Endothelial cell of umbilical vein (primary cell): ENCODE measurements around the gene CHST8. TPM values are rescaled to one million over a fixed set of nuclear protein-coding genes. Genes with fewer than 3 reads are reported as not detected.

Experiments
- BruUV-seq: library from RNA; stranded (reverse); fragments of 400-500 nt; replicated peaks from 2 replicates; lab custom pipeline; 2021; lab: Mats Ljungman, UMichigan
- CTCF ChIA-PET: fragments of 300-600, 350-600 bp; sonication (Branson Sonifier 250); formaldehyde crosslinking; loops from one replicate; lab custom pipeline; 2021; ENCODE audit warnings: antibody characterized with exemption, inconsistent platforms; lab: Charles Lee
- POLR2A ChIA-PET: fragments of 300-600, 350-600 bp; sonication (Branson Sonifier 250); formaldehyde crosslinking; loops from one replicate; lab custom pipeline; 2021; ENCODE audit warnings: antibody characterized with exemption, inconsistent platforms; lab: Charles Lee
- DNase-seq: peaks from one replicate; pipeline ENCODE4 v3.0.0-alpha.2; 2011; ENCODE audit warnings: low read depth, low spot score
- FAIRE-seq: peaks from 2 replicates; lab custom pipeline; 2011; peaks lifted over from hg19 to GRCh38; lab: Jason Lieb, UNC
- H2AFZ ChIP-seq: 2 replicates; pipeline ENCODE4 v1.6.0; 2012; ENCODE audit warnings: low read depth, low read length, control low read depth, inconsistent platforms
- H3K27ac ChIP-seq: 2 replicates; pipeline ENCODE4 v1.5.1; 2011; ENCODE audit warnings: low read depth, mild to moderate bottlenecking, control low read depth, low read length, moderate library complexity; ENCODE audit not compliant: insufficient read depth
- H3K27me3 ChIP-seq, 2 experiments: 2 replicates each; pipeline versions ENCODE4 v1.6.0 to v1.6.1; 2011; ENCODE audit warnings: low read length in 2 of 2, mixed read lengths in 1 of 2; ENCODE audit not compliant: control insufficient read depth in 2 of 2, insufficient read depth in 2 of 2
- H3K36me3 ChIP-seq, 2 experiments: 2 replicates in 1 of 2; 3 replicates in 1 of 2; pipeline ENCODE4 v1.5.1; 2011; ENCODE audit warnings: low read length in 2 of 2, mild to moderate bottlenecking in 1 of 2, moderate library complexity in 1 of 2; ENCODE audit not compliant: control insufficient read depth in 2 of 2, insufficient read depth in 2 of 2; ENCODE audit errors: extremely low read depth in 1 of 2
- H3K4me1 ChIP-seq: 3 replicates; pipeline ENCODE4 v1.5.1; 2011; ENCODE audit warnings: mild to moderate bottlenecking, low read length; ENCODE audit not compliant: control insufficient read depth, insufficient read depth; ENCODE audit errors: extremely low read depth
- H3K4me2 ChIP-seq: 2 replicates; pipeline ENCODE4 v1.6.1; 2011; ENCODE audit warnings: low read length, control low read depth, mixed read lengths; ENCODE audit not compliant: insufficient read depth
- H3K4me3 ChIP-seq, 3 experiments: fragments of 200-600 bp in 1 of 3; sonication (generic), shearing (Covaris generic) in 1 of 3; replicated peaks in 1 of 3; 2 replicates each; pipeline ENCODE4 v1.5.1; 2011 to 2016; ENCODE audit warnings: control low read depth in 3 of 3, low read length in 3 of 3, mild to moderate bottlenecking in 2 of 3, inconsistent platforms in 1 of 3, low read depth in 1 of 3, moderate library complexity in 1 of 3; ENCODE audit not compliant: insufficient read depth in 1 of 3
- H3K79me2 ChIP-seq: 2 replicates; pipeline ENCODE4 v1.6.0; 2012; ENCODE audit warnings: low read length, inconsistent platforms; ENCODE audit not compliant: control insufficient read depth, insufficient read depth
- H3K9ac ChIP-seq: replicated peaks from 2 replicates; pipeline ENCODE3; 2011; ENCODE audit warnings: low read length, control low read depth; ENCODE audit not compliant: insufficient read depth; ENCODE audit errors: extremely low read depth
- H3K9me1 ChIP-seq: replicated peaks from 3 replicates; pipeline ENCODE4 v1.6.0; 2011; ENCODE audit warnings: mild to moderate bottlenecking, low read length; ENCODE audit not compliant: control insufficient read depth, insufficient read depth; ENCODE audit errors: extremely low read depth
- H3K9me3 ChIP-seq: replicated peaks from 2 replicates; pipeline ENCODE4 v1.5.1; 2012; ENCODE audit warnings: low read length, inconsistent platforms; ENCODE audit not compliant: control insufficient read depth, insufficient read depth
- H4K20me1 ChIP-seq: replicated peaks from 2 replicates; pipeline ENCODE3; 2011; ENCODE audit warnings: mild to moderate bottlenecking, low read length; ENCODE audit not compliant: control insufficient read depth, insufficient read depth; ENCODE audit errors: extremely low read depth
- FOS ChIP-seq: IDR thresholded peaks from 2 replicates; pipeline ENCODE4 v1.6.1; 2011; ENCODE audit warnings: mild to moderate bottlenecking, low read length, moderate library complexity, borderline replicate concordance; ENCODE audit not compliant: insufficient read depth
- GATA2 ChIP-seq: IDR thresholded peaks from 2 replicates; pipeline ENCODE4 v1.7.0; 2011; ENCODE audit warnings: low read depth, mild to moderate bottlenecking, moderate library complexity, mixed read lengths, low read length; ENCODE audit not compliant: insufficient read length, insufficient read depth
- JUN ChIP-seq: IDR thresholded peaks from 2 replicates; pipeline ENCODE4 v1.6.1; 2011; ENCODE audit warnings: borderline replicate concordance, low read depth; ENCODE audit not compliant: insufficient read length, insufficient read depth
- MAX ChIP-seq: IDR thresholded peaks from 2 replicates; pipeline ENCODE4 v1.6.1; 2011; ENCODE audit not compliant: insufficient read depth, insufficient read length
- MYC ChIP-seq: IDR thresholded peaks from one replicate; pipeline ENCODE4 v1.6.1; 2011; ENCODE audit warnings: mild to moderate bottlenecking, low read depth, low read length
- POLR2AphosphoS5 ChIP-seq: IDR thresholded peaks from 2 replicates; pipeline ENCODE4 v1.6.1; 2012; ENCODE audit warnings: low read depth, mild to moderate bottlenecking, control low read depth, low read length, moderate library complexity; ENCODE audit not compliant: insufficient read depth
- dilution Hi-C: fragments of 300-500 bp; cut with MboI; formaldehyde crosslinking; loops from one replicate; pipeline ENCODE4 v1.15.0; 2019; ENCODE audit warnings: low sequenced_read_pairs; ENCODE audit not compliant: extremely low pct_ligation_motif_present
- intact Hi-C: fragments of 100-400 bp; cut with micrococcal nuclease; formaldehyde crosslinking; loops from one replicate; pipeline ENCODE4 v1.10.0; 2022
- polyA plus RNA-seq, 4 experiments: library from polyadenylated mRNA; depleted of rRNA in 3 of 4; stranded (reverse) in 3 of 4; unstranded in 1 of 4; fragments of >200 nt; gene quantifications; 2 replicates each; pipeline versions ENCODE4 v1.2.1 to v1.2.3, GENCODE V29; 2011 to 2012; ENCODE audit warnings: missing spikeins in 1 of 4
- total RNA-seq: library from RNA; stranded (reverse); gene quantifications from 2 replicates; pipeline ENCODE4 v1.2.3, GENCODE V29; 2021
- TF ChIP-seq, protein P1 (sequence below), 2 donors: IDR thresholded peaks; 1 replicate in 1 of 2; 2 replicates in 1 of 2; pipeline ENCODE4 v1.5.1; 2011; ENCODE audit warnings: low read length in 2 of 2, mild to moderate bottlenecking in 2 of 2, moderate library complexity in 2 of 2, control low read depth in 1 of 2, inconsistent platforms in 1 of 2, low read depth in 1 of 2; ENCODE audit not compliant: insufficient read depth in 1 of 2; ENCODE audit errors: extremely low read depth in 1 of 2

Gene CHST8
- total and polyA plus RNA-seq, 2 donors (not counting 3 experiments of a cell fraction or from before 2014, with no cell fraction given), result not detected

DNA sequence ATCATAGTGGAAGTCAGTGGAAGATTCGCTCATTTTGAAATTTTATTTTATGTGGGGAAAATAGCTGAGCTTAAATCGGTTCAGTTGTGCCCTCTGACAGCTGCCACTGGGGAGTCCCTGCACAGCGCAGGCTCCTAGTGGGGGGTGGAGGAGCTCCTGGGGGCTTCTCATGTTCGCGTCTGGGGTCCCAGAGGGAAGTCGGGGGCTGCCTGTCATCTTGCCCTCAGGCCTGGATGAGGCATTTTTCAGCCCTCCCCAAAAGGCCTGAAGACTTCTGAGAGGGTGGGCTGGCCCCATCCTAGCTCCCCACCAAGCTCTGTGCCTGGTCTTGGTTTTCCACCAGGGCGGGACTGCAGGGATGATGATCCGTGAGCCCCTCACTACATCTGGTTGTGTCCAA lies 82.1 kb downstream of the CHST8 start:
- H3K9ac ChIP-seq, result no peak overlapping the region
- dilution Hi-C loops (no loop called here), intact Hi-C loops (no loop called here)
- FAIRE-seq (no peak), DNase-seq (no peak)
- POLR2A ChIA-PET, result no interaction called here
- no peak overlapping the region for H2AFZ ChIP-seq
- H3K4me2 ChIP-seq, result no peak overlapping the region
- no peaks in the 10 kb centered on the region for H4K20me1 ChIP-seq
- TF ChIP-seq GATA2 (no peak), POLR2AphosphoS5 (no peak), FOS (no peak), MAX (no peak), MYC (no peak), JUN (no peak)
- TF ChIP-seq, protein P1, sequence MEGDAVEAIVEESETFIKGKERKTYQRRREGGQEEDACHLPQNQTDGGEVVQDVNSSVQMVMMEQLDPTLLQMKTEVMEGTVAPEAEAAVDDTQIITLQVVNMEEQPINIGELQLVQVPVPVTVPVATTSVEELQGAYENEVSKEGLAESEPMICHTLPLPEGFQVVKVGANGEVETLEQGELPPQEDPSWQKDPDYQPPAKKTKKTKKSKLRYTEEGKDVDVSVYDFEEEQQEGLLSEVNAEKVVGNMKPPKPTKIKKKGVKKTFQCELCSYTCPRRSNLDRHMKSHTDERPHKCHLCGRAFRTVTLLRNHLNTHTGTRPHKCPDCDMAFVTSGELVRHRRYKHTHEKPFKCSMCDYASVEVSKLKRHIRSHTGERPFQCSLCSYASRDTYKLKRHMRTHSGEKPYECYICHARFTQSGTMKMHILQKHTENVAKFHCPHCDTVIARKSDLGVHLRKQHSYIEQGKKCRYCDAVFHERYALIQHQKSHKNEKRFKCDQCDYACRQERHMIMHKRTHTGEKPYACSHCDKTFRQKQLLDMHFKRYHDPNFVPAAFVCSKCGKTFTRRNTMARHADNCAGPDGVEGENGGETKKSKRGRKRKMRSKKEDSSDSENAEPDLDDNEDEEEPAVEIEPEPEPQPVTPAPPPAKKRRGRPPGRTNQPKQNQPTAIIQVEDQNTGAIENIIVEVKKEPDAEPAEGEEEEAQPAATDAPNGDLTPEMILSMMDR (IDR thresholded peaks at IDR 0.05; ENCODE audit: extremely low read depth in 1 of 2, insufficient read depth in 1 of 2, low read depth in 1 of 2, low read length in 2 of 2), result no peak
- H3K9me1 ChIP-seq, result no peaks in the 10 kb centered on the region
- BruUV-seq, result no TSS peak
- CTCF ChIA-PET, result interaction anchor here (1.4 kb wide), 1 partner anchor 273 kb away, joined by 11 read pairs; no protein-coding TSS in a partner anchor
- H3K36me3 ChIP-seq, result no peaks in the 10 kb centered on the region
- no peaks in the 10 kb centered on the region for H3K79me2 ChIP-seq
- H3K27me3 ChIP-seq, result no peaks in the 10 kb centered on the region
- no peak overlapping the region for H3K27ac ChIP-seq
- no peaks in the 10 kb centered on the region for H3K9me3 ChIP-seq
- no peak overlapping the region for H3K4me3 ChIP-seq
- no peaks in the 10 kb centered on the region for H3K4me1 ChIP-seq
